ENCODE measurements around the gene NUP153. TPM values are rescaled to one million over a fixed set of nuclear protein-coding genes. Genes with fewer than 3 reads are reported as not detected.

The NUP153 gene
- total RNA-seq, 4 donors from 2014 or later, result 28.4 to 32.8 (median 31.5) TPM

DNA sequence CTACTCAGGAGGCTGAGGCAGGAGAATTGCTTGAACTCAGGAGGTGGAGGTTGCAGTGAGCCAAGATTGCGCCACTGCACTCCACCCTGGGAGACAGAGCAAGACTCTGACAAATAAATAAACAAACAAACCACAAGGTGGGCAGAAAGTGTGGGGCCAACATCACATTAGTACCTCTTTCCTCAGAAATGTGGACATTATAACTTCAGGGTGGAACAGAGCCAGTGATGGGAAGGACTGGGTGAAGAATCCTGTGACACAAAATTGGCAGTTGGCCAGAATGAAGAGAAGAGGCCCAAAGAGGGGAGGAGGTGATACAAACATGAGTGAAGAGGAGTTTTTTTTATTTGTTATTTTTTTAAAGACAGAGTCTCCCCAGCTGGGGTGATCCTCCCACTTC is 50.6 kb downstream of the NUP153 start:
- H3K4me1 ChIP-seq, result peaks cover 0 to 9% (median 7%) of the 10 kb centered on the region in 4 donors
- H3K36me3 ChIP-seq, result peaks cover 5 to 78% (median 28%) of the 10 kb centered on the region in 4 donors
- no peak overlapping the region for H3K4me3 ChIP-seq
- 100% methylated on average over 1 of the region's 1 CpG for WGBS
- no peak for DNase-seq (ENCODE audit: extremely low spot score)
- no peak overlapping the region for H3K27ac ChIP-seq (replicated peaks in 1 of 4)
- TF ChIP-seq POLR2A (IDR thresholded peaks at IDR 0.05; ENCODE audit: low read depth) (no peak), POLR2AphosphoS5 (IDR thresholded peaks at IDR 0.05) (no peak), EP300 (IDR thresholded peaks at IDR 0.05) (no peak), CTCF (IDR thresholded peaks at IDR 0.05) (no peak)
- no peaks in the 10 kb centered on the region for H3K27me3 ChIP-seq
- intact Hi-C loops (cut with DNase I), result no loop called here
- no peaks in the 10 kb centered on the region for H3K9me3 ChIP-seq

GRCh38 chr6:17653198-17653882 is 53.4 kb downstream of the NUP153 start:
- Histone ChIP-seq H3K36me3 (peaks cover 2 to 78% (median 27%) of the 10 kb centered on the region in 4 donors), H3K4me3 (no peak overlapping the region), H3K27me3 (no peaks in the 10 kb centered on the region), H3K4me1 (peaks cover 0 to 9% (median 7%) of the 10 kb centered on the region in 4 donors), H3K27ac (replicated peaks in 1 of 4) (no peak overlapping the region), H3K9me3 (no peaks in the 10 kb centered on the region)
- DNase-seq (ENCODE audit: extremely low spot score), result no peak
- TF ChIP-seq POLR2A (IDR thresholded peaks at IDR 0.05; ENCODE audit: low read depth), result no peak
- TF ChIP-seq EP300 (IDR thresholded peaks at IDR 0.05), result no peak
- TF ChIP-seq POLR2AphosphoS5 (IDR thresholded peaks at IDR 0.05), result no peak
- no peak for TF ChIP-seq CTCF (IDR thresholded peaks at IDR 0.05)
- 79% methylated on average over 5 of the region's 5 CpGs for WGBS
- intact Hi-C loops (cut with DNase I), result no loop called here

DNA sequence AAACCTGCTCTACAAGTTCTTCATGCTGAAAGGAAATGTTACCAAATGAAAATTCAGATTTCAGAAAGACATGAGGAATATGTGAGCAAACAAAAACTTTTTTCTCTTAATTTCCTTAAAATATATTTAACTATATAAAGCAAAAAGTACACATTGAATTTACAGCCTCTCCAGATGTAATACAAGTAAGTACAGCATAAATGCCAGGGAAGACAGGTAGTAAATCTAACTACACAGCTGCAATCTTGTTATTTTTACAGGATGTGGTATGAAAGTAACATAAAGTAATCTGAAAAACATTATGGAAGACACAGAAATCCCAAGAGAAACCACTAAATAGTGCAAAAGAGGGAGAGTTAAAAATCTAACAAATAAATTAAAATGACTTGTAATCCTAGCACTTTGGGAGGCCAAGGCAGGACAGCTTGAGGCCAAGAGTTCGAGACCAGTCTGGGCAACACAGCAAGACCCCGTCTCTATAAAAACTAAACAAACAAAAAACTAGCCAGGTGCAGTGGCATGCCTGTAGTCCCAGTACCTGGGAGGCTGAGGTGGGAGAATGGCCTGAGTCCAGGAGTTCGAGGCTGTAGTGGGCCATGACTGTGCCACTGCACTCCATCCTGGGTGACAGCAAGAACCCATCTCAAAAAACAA is 55.9 kb downstream of the NUP153 start:
- TF ChIP-seq POLR2A (IDR thresholded peaks at IDR 0.05; ENCODE audit: low read depth), result no peak
- no peak for TF ChIP-seq EP300 (IDR thresholded peaks at IDR 0.05)
- TF ChIP-seq POLR2AphosphoS5 (IDR thresholded peaks at IDR 0.05), result no peak

GRCh38 chr6:17648745-17649144 is 58.0 kb downstream of the NUP153 start:
- peaks cover 40 to 94% (median 67%) of the 10 kb centered on the region in 4 donors for H3K36me3 ChIP-seq
- WGBS, result 95% methylated on average over 3 of the region's 3 CpGs
- DNase-seq (ENCODE audit: extremely low spot score), result no peak
- no peak overlapping the region for H3K4me3 ChIP-seq
- H3K4me1 ChIP-seq, result no peaks in the 10 kb centered on the region
- intact Hi-C loops (cut with DNase I), result no loop called here
- no peak for TF ChIP-seq EP300 (IDR thresholded peaks at IDR 0.05)
- no peak for TF ChIP-seq POLR2AphosphoS5 (IDR thresholded peaks at IDR 0.05)
- TF ChIP-seq POLR2A (IDR thresholded peaks at IDR 0.05; ENCODE audit: low read depth), result no peak
- TF ChIP-seq CTCF (IDR thresholded peaks at IDR 0.05), result no peak
- no peaks in the 10 kb centered on the region for H3K27me3 ChIP-seq
- H3K9me3 ChIP-seq, result no peaks in the 10 kb centered on the region
- H3K27ac ChIP-seq (replicated peaks in 1 of 4), result no peak overlapping the region

More for the DNA sequence above, 55.9 kb downstream of the NUP153 start:
- Histone ChIP-seq H3K4me3 (no peak overlapping the region), H3K36me3 (peaks cover 22 to 88% (median 52%) of the 10 kb centered on the region in 4 donors), H3K27ac (replicated peaks in 1 of 4) (no peak overlapping the region), H3K27me3 (no peaks in the 10 kb centered on the region), H3K4me1 (peaks cover 0 to under 1% (median 0%) of the 10 kb centered on the region in 4 donors), H3K9me3 (no peaks in the 10 kb centered on the region)
- no peak for DNase-seq (ENCODE audit: extremely low spot score)
- 100% methylated on average over 3 of the region's 3 CpGs for WGBS
- intact Hi-C loops (cut with DNase I), result no loop called here

GRCh38 chr6:17640477-17640917 is 66.2 kb downstream of the NUP153 start:
- H3K4me1 ChIP-seq, result peaks cover 6 to 13% (median 11%) of the 10 kb centered on the region in 4 donors
- H3K27me3 ChIP-seq, result no peaks in the 10 kb centered on the region
- DNase-seq (ENCODE audit: extremely low spot score), result no peak
- H3K4me3 ChIP-seq, result no peak overlapping the region
- no peak for TF ChIP-seq CTCF (IDR thresholded peaks at IDR 0.05)
- TF ChIP-seq EP300 (IDR thresholded peaks at IDR 0.05), result no peak
- TF ChIP-seq POLR2A (IDR thresholded peaks at IDR 0.05; ENCODE audit: low read depth), result no peak
- no peak for TF ChIP-seq POLR2AphosphoS5 (IDR thresholded peaks at IDR 0.05)
- no peak overlapping the region for H3K27ac ChIP-seq (replicated peaks in 1 of 4)
- 92% methylated on average over 3 of the region's 3 CpGs for WGBS
- intact Hi-C loops (cut with DNase I), result no loop called here
- H3K9me3 ChIP-seq, result no peaks in the 10 kb centered on the region
- H3K36me3 ChIP-seq, result peaks cover 34 to 90% (median 62%) of the 10 kb centered on the region in 4 donors

All from esophagus muscularis mucosa (tissue), 4 donors.